Fibroblast of lung (primary cell): ENCODE results near the gene OR51V1. TPM values are rescaled to one million over a fixed set of nuclear protein-coding genes. Genes with fewer than 3 reads are reported as not detected.
"Not testable (repeated sequence)": the region's sequence is repeated elsewhere in the genome, so short reads cannot be mapped to it uniquely, and the experiment has no call there.

Experiments used
- DNase-seq, 2 donors: peaks; one replicate each; pipeline versions ENCODE4 v3.0.0 to v3.0.0-alpha.2; 2010; ENCODE audit warnings: low read depth in 2 of 2
- H2AFZ ChIP-seq: 2 replicates; pipeline ENCODE4 v1.5.1; 2012; ENCODE audit warnings: low read length, control low read depth, inconsistent platforms
- H3K27ac ChIP-seq: 2 replicates; pipeline ENCODE4 v1.5.1; 2011; ENCODE audit warnings: low read length, control low read depth; ENCODE audit not compliant: insufficient read depth
- H3K27me3 ChIP-seq: 2 replicates; pipeline ENCODE4 v1.5.1; 2011; ENCODE audit warnings: mild to moderate bottlenecking, low read length; ENCODE audit not compliant: control insufficient read depth, insufficient read depth
- H3K36me3 ChIP-seq: 2 replicates; pipeline ENCODE4 v1.5.1; 2011; ENCODE audit warnings: low read length; ENCODE audit not compliant: control insufficient read depth, insufficient read depth
- H3K4me1 ChIP-seq: 2 replicates; pipeline ENCODE4 v1.5.1; 2011; ENCODE audit warnings: low read length; ENCODE audit not compliant: control insufficient read depth, insufficient read depth; ENCODE audit errors: extremely low read depth
- H3K4me2 ChIP-seq: 2 replicates; pipeline ENCODE4 v1.5.1; 2011; ENCODE audit warnings: low read length, control low read depth; ENCODE audit not compliant: insufficient read depth; ENCODE audit errors: extremely low read depth
- H3K4me3 ChIP-seq, 4 experiments: fragments of 200-600 bp in 1 of 4; sonication (generic) in 1 of 4; replicated peaks in 1 of 4; 2 replicates each; pipeline ENCODE4 v1.5.1; 2011 to 2016; ENCODE audit warnings: low read length in 4 of 4, low read depth in 3 of 4, mild to moderate bottlenecking in 3 of 4, control low read depth in 2 of 4, inconsistent platforms in 1 of 4, mixed read lengths in 1 of 4; ENCODE audit not compliant: insufficient read depth in 1 of 4; ENCODE audit errors: control extremely low read depth in 1 of 4
- H3K79me2 ChIP-seq: 2 replicates; pipeline ENCODE4 v1.5.1; 2012; ENCODE audit warnings: mild to moderate bottlenecking, low read length, inconsistent platforms; ENCODE audit not compliant: control insufficient read depth, insufficient read depth
- H3K9ac ChIP-seq: 2 replicates; pipeline ENCODE4 v1.5.1; 2011; ENCODE audit warnings: mild to moderate bottlenecking, low read length, control low read depth; ENCODE audit not compliant: insufficient read depth
- H3K9me3 ChIP-seq: 2 replicates; pipeline ENCODE4 v1.5.1; 2012; ENCODE audit warnings: low read depth, low read length; ENCODE audit not compliant: control insufficient read depth, insufficient read depth
- H4K20me1 ChIP-seq: 2 replicates; pipeline ENCODE4 v1.5.1; 2011; ENCODE audit warnings: low read length; ENCODE audit not compliant: control insufficient read depth, insufficient read depth; ENCODE audit errors: extremely low read depth
- EZH2 ChIP-seq: IDR thresholded peaks from 2 replicates; pipeline ENCODE4 v1.5.1; 2012; ENCODE audit warnings: low read length, control low read depth, mild to moderate bottlenecking; ENCODE audit errors: missing control alignments
- polyA plus RNA-seq, 2 donors: library from polyadenylated mRNA; depleted of rRNA in 1 of 2; stranded (reverse) in 1 of 2; unstranded in 1 of 2; fragments of >200 nt; gene quantifications; 2 replicates each; pipeline ENCODE4 v1.2.1, GENCODE V29; 2011 to 2012; ENCODE audit warnings: missing spikeins in 1 of 2
- total RNA-seq: library from RNA; depleted of rRNA; stranded (reverse); fragments of >200 nt; gene quantifications from 2 replicates; pipeline ENCODE4 v1.2.1, GENCODE V29; 2014
- TF ChIP-seq, protein P1 (sequence below), 2 donors: IDR thresholded peaks in 1 of 2; conservative IDR thresholded peaks in 1 of 2; 1 replicate in 1 of 2; 2 replicates in 1 of 2; pipeline ENCODE4 v1.5.1; 2011 to 2012; ENCODE audit warnings: low read length in 2 of 2, control low read depth in 1 of 2, inconsistent platforms in 1 of 2, low read depth in 1 of 2, mild to moderate bottlenecking in 1 of 2

The OR51V1 gene
- total and polyA plus RNA-seq, 2 donors (not counting 1 experiment from before 2014, with no cell fraction given), result not detected

- DNase-seq, result no peak
- H3K9me3 ChIP-seq, result no peaks in the 10 kb centered on the region
- no peaks in the 10 kb centered on the region for H3K27me3 ChIP-seq
- H3K36me3 ChIP-seq, result no peaks in the 10 kb centered on the region
- TF ChIP-seq, protein P1, sequence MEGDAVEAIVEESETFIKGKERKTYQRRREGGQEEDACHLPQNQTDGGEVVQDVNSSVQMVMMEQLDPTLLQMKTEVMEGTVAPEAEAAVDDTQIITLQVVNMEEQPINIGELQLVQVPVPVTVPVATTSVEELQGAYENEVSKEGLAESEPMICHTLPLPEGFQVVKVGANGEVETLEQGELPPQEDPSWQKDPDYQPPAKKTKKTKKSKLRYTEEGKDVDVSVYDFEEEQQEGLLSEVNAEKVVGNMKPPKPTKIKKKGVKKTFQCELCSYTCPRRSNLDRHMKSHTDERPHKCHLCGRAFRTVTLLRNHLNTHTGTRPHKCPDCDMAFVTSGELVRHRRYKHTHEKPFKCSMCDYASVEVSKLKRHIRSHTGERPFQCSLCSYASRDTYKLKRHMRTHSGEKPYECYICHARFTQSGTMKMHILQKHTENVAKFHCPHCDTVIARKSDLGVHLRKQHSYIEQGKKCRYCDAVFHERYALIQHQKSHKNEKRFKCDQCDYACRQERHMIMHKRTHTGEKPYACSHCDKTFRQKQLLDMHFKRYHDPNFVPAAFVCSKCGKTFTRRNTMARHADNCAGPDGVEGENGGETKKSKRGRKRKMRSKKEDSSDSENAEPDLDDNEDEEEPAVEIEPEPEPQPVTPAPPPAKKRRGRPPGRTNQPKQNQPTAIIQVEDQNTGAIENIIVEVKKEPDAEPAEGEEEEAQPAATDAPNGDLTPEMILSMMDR (conservative IDR thresholded peaks at IDR 0.05 in 1 of 2, IDR thresholded peaks at IDR 0.05 in 1 of 2; ENCODE audit: low read depth in 1 of 2, low read length in 2 of 2), result no peak
- no peak for TF ChIP-seq EZH2
- no peaks in the 10 kb centered on the region for H3K4me1 ChIP-seq
- H3K4me2 ChIP-seq, result no peak overlapping the region
- H3K79me2 ChIP-seq, result no peaks in the 10 kb centered on the region
- H3K27ac ChIP-seq, result no peak overlapping the region
- H2AFZ ChIP-seq, result no peak overlapping the region
- no peaks in the 10 kb centered on the region for H4K20me1 ChIP-seq
- no peak overlapping the region for H3K9ac ChIP-seq
- no peak overlapping the region for H3K4me3 ChIP-seq
Measured at GRCh38 chr11:5178046-5178837, 22.2 kb downstream of the OR51V1 start.

DNA sequence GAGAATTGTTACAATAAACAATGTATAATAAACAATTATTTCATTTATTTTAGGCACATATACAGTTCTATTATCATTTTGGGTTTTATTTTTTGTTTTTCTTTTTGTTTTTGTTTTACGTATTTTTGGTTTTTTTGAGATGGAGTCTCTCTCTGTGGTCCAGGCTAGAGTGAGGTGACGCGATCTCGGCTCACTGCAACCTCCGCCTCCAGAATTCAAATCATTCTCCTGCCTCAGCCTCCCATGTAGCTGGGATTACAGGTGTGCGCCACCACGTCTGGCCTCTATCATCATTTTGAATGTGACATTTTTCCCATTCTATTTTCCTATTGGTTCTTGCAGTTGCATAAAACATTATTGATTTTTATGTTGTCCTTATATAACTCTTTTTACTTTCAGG, 25.5 kb downstream of the OR51V1 start:
- no peak for TF ChIP-seq EZH2
- TF ChIP-seq, protein P1 (conservative IDR thresholded peaks at IDR 0.05 in 1 of 2, IDR thresholded peaks at IDR 0.05 in 1 of 2; ENCODE audit: low read depth in 1 of 2, low read length in 2 of 2), result no peak
- Histone ChIP-seq H4K20me1 (no peaks in the 10 kb centered on the region), H3K79me2 (no peaks in the 10 kb centered on the region), H3K4me2 (no peak overlapping the region), H3K4me1 (no peaks in the 10 kb centered on the region), H3K9me3 (no peaks in the 10 kb centered on the region), H2AFZ (no peak overlapping the region), H3K36me3 (no peaks in the 10 kb centered on the region), H3K9ac (no peak overlapping the region), H3K4me3 (no peak overlapping the region), H3K27me3 (no peaks in the 10 kb centered on the region), H3K27ac (no peak overlapping the region)
- no peak for DNase-seq

GRCh38 chr11:5171856-5172255, 28.6 kb downstream of the OR51V1 start:
- Histone ChIP-seq H3K27me3 (no peaks in the 10 kb centered on the region), H3K9ac (no peak overlapping the region), H3K79me2 (no peaks in the 10 kb centered on the region), H3K27ac (no peak overlapping the region), H3K4me1 (no peaks in the 10 kb centered on the region), H3K4me2 (no peak overlapping the region), H3K36me3 (no peaks in the 10 kb centered on the region), H4K20me1 (no peaks in the 10 kb centered on the region), H3K4me3 (no peak overlapping the region), H3K9me3 (no peaks in the 10 kb centered on the region), H2AFZ (no peak overlapping the region)
- TF ChIP-seq, protein P1 (conservative IDR thresholded peaks at IDR 0.05 in 1 of 2, IDR thresholded peaks at IDR 0.05 in 1 of 2; ENCODE audit: low read depth in 1 of 2, low read length in 2 of 2), result no peak
- TF ChIP-seq EZH2, result no peak
- no peak for DNase-seq

DNA sequence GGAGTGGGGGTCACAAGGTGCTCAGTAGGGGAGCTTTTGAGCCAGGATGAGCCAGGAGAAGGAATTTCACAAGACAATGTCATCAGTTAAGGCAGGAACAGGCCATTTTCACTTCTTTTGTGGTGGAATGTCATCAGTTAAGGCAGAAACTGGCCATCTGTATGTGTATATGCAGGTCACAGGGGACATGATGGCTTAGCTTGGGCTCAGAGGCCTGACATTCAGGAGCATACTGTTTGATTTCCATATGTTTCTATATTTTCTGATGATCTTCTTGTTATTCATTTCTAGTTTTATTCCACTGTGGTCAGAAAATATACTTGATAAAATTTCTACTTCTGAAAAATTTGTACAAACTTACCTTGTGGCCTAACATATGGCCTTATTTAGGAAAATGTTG, 34.6 kb downstream of the OR51V1 start:
- not testable (repeated sequence) for DNase-seq, H3K9ac ChIP-seq, H4K20me1 ChIP-seq

DNA sequence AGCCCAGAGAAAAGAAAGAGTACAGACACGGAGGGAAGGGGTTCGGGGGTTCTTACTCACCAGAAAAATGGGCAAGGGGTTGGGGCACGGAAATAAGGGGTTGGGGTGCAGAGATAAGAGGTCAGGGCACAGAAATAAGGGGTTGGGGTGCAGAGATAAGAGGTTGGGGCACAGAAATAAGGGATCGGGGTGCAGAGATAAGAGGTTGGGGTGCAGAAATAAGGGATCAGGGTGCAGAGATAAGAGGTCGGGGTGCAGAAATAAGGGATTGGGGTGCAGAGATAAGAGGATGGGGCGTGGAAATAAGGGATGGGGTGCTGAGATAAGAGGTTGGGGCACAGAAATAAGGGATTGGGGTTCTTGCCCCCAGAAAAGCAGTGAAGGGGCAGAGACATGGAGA, 35.7 kb downstream of the OR51V1 start:
- not testable (repeated sequence) for H3K27me3 ChIP-seq, H3K27ac ChIP-seq, H2AFZ ChIP-seq, H3K36me3 ChIP-seq, H3K4me2 ChIP-seq, H3K9me3 ChIP-seq, H3K4me3 ChIP-seq, H3K79me2 ChIP-seq, H3K4me1 ChIP-seq, DNase-seq, H4K20me1 ChIP-seq, H3K9ac ChIP-seq

More for the DNA sequence above, 34.6 kb downstream of the OR51V1 start:
- H3K4me1 ChIP-seq, H3K4me2 ChIP-seq, H3K9me3 ChIP-seq, H3K79me2 ChIP-seq, H3K4me3 ChIP-seq, H3K27ac ChIP-seq, H3K27me3 ChIP-seq, H2AFZ ChIP-seq, H3K36me3 ChIP-seq: not testable (repeated sequence)
